GM12878 (cell line): ENCODE measurements around the gene HMCN1. TPM values are rescaled to one million over a fixed set of nuclear protein-coding genes. Genes with fewer than 3 reads are reported as not detected.

Experiments
- ATAC-seq: fragments of 200-7000 bp; cut with Tn5 transposase; 3 replicates; pipeline ENCODE4 v1.9.1; 2020; ENCODE audit warnings: mild to moderate bottlenecking, moderate library complexity
- BruUV-seq: library from RNA; stranded (reverse); fragments of 400-500 nt; replicated peaks from 2 replicates; lab custom pipeline; 2021; lab: Mats Ljungman, UMichigan
- CTCF ChIA-PET: fragments of 300-600 bp; sonication (Branson Sonifier 250); formaldehyde crosslinking; extraction: SDS; loops from one replicate; lab custom pipeline; 2021; ENCODE audit warnings: inconsistent platforms; lab: Yijun Ruan, JAX
- POLR2A ChIA-PET: fragments of 350-600 bp; formaldehyde crosslinking; extraction: SDS; loops from one replicate; lab custom pipeline; 2021; ENCODE audit warnings: inconsistent platforms; lab: Charles Lee
- RAD21 ChIA-PET: fragments of 300-600 bp; sonication (Branson Sonifier 250); formaldehyde crosslinking; loops from one replicate; lab custom pipeline; 2023; ENCODE audit warnings: antibody characterized with exemption; ENCODE audit not compliant: unreplicated experiment; lab: Charles Lee
- SMC1A ChIA-PET: fragments of 300-600 bp; sonication (Branson Sonifier 250); formaldehyde crosslinking; loops from one replicate; lab custom pipeline; 2023; ENCODE audit not compliant: unreplicated experiment, uncharacterized antibody; lab: Charles Lee
- DNase-seq: peaks from one replicate; pipeline ENCODE4 v3.0.0-alpha.2; 2011; ENCODE audit warnings: low read depth, low spot score
- FAIRE-seq: peaks from 3 replicates; lab custom pipeline; 2011; peaks lifted over from hg19 to GRCh38; lab: Jason Lieb, UNC
- H2AFZ ChIP-seq: 2 replicates; pipeline ENCODE4 v1.6.0; 2011; ENCODE audit warnings: low read depth, low read length, control low read depth; ENCODE audit not compliant: control insufficient read depth
- H3K27ac ChIP-seq: 2 replicates; pipeline ENCODE4 v1.5.1; 2011; ENCODE audit warnings: control low read depth; ENCODE audit not compliant: control insufficient read depth, insufficient read depth
- H3K27me3 ChIP-seq, 2 experiments: replicated peaks in 1 of 2; 2 replicates each; pipeline versions ENCODE4 v1.6.0 to v1.6.1; 2011; ENCODE audit warnings: low read length in 1 of 2; ENCODE audit not compliant: control insufficient read depth in 2 of 2, insufficient read depth in 2 of 2
- H3K36me3 ChIP-seq, 2 experiments: 2 replicates each; pipeline ENCODE4 v1.5.1; 2011; ENCODE audit warnings: low read length in 1 of 2; ENCODE audit not compliant: control insufficient read depth in 2 of 2, insufficient read depth in 2 of 2
- H3K4me1 ChIP-seq: 2 replicates; pipeline ENCODE4 v1.6.1; 2011; ENCODE audit warnings: mild to moderate bottlenecking, low read length, moderate library complexity, mixed read lengths; ENCODE audit not compliant: control insufficient read depth, insufficient read depth
- H3K4me2 ChIP-seq: 2 replicates; pipeline ENCODE4 v1.6.0; 2011; ENCODE audit warnings: control low read depth; ENCODE audit not compliant: control insufficient read depth, insufficient read depth
- H3K4me3 ChIP-seq: fragments of 200-600 bp; sonication (generic); 2 replicates; pipeline ENCODE4 v1.5.1; 2016
- H3K79me2 ChIP-seq: 2 replicates; pipeline ENCODE4 v1.6.0; 2011; ENCODE audit warnings: low read length; ENCODE audit not compliant: control insufficient read depth, insufficient read depth
- H3K9ac ChIP-seq: 2 replicates; pipeline ENCODE4 v1.8.0; 2011; ENCODE audit warnings: low read length, control low read depth, mixed read lengths; ENCODE audit not compliant: control insufficient read depth, insufficient read depth
- H3K9me3 ChIP-seq: replicated peaks from 3 replicates; pipeline ENCODE4 v1.5.1; 2011; ENCODE audit warnings: mild to moderate bottlenecking, low read length; ENCODE audit not compliant: control insufficient read depth, insufficient read depth
- H4K20me1 ChIP-seq: 2 replicates; pipeline ENCODE4 v1.6.0; 2011; ENCODE audit not compliant: control insufficient read depth, insufficient read depth
- CUX1 ChIP-seq: IDR thresholded peaks from 2 replicates; pipeline ENCODE4 v1.6.1; 2012; ENCODE audit warnings: improper control_type of control experiment, low read depth, low read length; ENCODE audit not compliant: insufficient replicate concordance
- EZH2 ChIP-seq: IDR thresholded peaks from 2 replicates; pipeline ENCODE4 v1.6.1; 2012; ENCODE audit warnings: low read depth, mild to moderate bottlenecking, control low read depth, inconsistent platforms, low read length, borderline replicate concordance; ENCODE audit not compliant: control insufficient read depth
- FOXM1 ChIP-seq: IDR thresholded peaks from 2 replicates; pipeline ENCODE4 v1.6.1; 2012; ENCODE audit warnings: low read depth, mild to moderate bottlenecking, inconsistent platforms, low read length, moderate library complexity
- GATAD2B ChIP-seq: fragments of 450-650 bp; conservative IDR thresholded peaks from 2 replicates; pipeline ENCODE4 v1.6.1; 2017; ENCODE audit warnings: low read depth, mild to moderate bottlenecking, moderate library complexity
- HDAC6 ChIP-seq: fragments of 200-600 bp; sonication (generic); IDR thresholded peaks from one replicate; pipeline ENCODE4 v1.8.0; 2017; ENCODE audit warnings: antibody characterized with exemption; ENCODE audit not compliant: unreplicated experiment
- MEF2B ChIP-seq: fragments of 450-650 bp; IDR thresholded peaks from 2 replicates; pipeline ENCODE4 v1.6.1; 2018; ENCODE audit warnings: mild to moderate bottlenecking, moderate library complexity; ENCODE audit not compliant: partially characterized antibody, poor library complexity, severe bottlenecking
- MTA2 ChIP-seq: fragments of 450-650 bp; IDR thresholded peaks from 2 replicates; pipeline ENCODE4 v1.6.1; 2016; ENCODE audit warnings: low read depth, mild to moderate bottlenecking, moderate library complexity
- RB1 ChIP-seq: fragments of 450-650 bp; formaldehyde crosslinking; IDR thresholded peaks from 2 replicates; pipeline ENCODE4 v1.6.1; 2017; ENCODE audit warnings: mild to moderate bottlenecking, borderline replicate concordance
- SMAD1 ChIP-seq: fragments of 450-650 bp; IDR thresholded peaks from 2 replicates; pipeline ENCODE4 v1.6.1; 2018; ENCODE audit warnings: mild to moderate bottlenecking, low read depth; ENCODE audit not compliant: partially characterized antibody
- SMC3 ChIP-seq: IDR thresholded peaks from 2 replicates; pipeline ENCODE4 v1.6.1; 2011; ENCODE audit warnings: low read length, improper control_type of control experiment, borderline replicate concordance
- SRF ChIP-seq, 2 experiments: IDR thresholded peaks; 2 replicates each; pipeline ENCODE4 v1.6.1; 2011; ENCODE audit warnings: low read depth in 2 of 2, low read length in 2 of 2, mild to moderate bottlenecking in 1 of 2, moderate library complexity in 1 of 2
- STAT1 ChIP-seq: fragments of 450-650 bp; conservative IDR thresholded peaks from 2 replicates; pipeline ENCODE4 v1.6.1; 2014; ENCODE audit warnings: antibody characterized with exemption, mild to moderate bottlenecking
- SUPT20H ChIP-seq: IDR thresholded peaks from 2 replicates; pipeline ENCODE4 v1.6.1; 2011; ENCODE audit warnings: low read depth, mild to moderate bottlenecking, low read length, moderate library complexity, borderline replicate concordance; ENCODE audit not compliant: control insufficient read depth
- WGBS: methylation state at CpG from one replicate; pipeline ENCODE4 v1.1.6; 2016; ENCODE audit warnings: low lambda C conversion rate; ENCODE audit not compliant: insufficient replicate concordance, insufficient coverage; ENCODE audit errors: missing lambda C conversion rate; 5-methylcytosine and 5-hydroxymethylcytosine counted together
- in situ Hi-C: fragments of 300-500 bp; cut with MboI; formaldehyde crosslinking; loops from 9 replicates; pipeline ENCODE4 v1.14.3; 2018; ENCODE audit warnings: mixed read lengths
- intact Hi-C: fragments of 100-400 bp; cut with micrococcal nuclease; formaldehyde crosslinking; loops from one replicate; pipeline ENCODE4 v1.14.2; 2022; ENCODE audit not compliant: unreplicated experiment
- polyA plus RNA-seq, 11 experiments: library from polyadenylated mRNA; depleted of rRNA in 4 of 11; unstranded in 6 of 11; stranded (reverse) in 5 of 11; fragments of >200 nt; fragmentation: Nextera tagmentation in 4 of 11; fragmentation: Illumina TruSeq in 1 of 11; extraction: Ambion mirVana in 4 of 11; extraction: Trizol in 1 of 11; gene quantifications; 1 replicate in 1 of 11; 2 replicates in 10 of 11; pipeline versions ENCODE4 v1.2.1 to v1.2.3, GENCODE V29; 2011 to 2016; ENCODE audit warnings: inconsistent platforms in 2 of 11, missing spikeins in 2 of 11, low read depth in 1 of 11
- total RNA-seq, 4 experiments: library from RNA; depleted of rRNA in 3 of 4; stranded (reverse); fragments of >200 nt in 3 of 4; fragmentation: Illumina TruSeq in 1 of 4; extraction: Trizol in 1 of 4; gene quantifications; 2 replicates each; pipeline versions ENCODE4 v1.2.1 to v1.2.3, GENCODE V29; 2013 to 2021

HMCN1 gene
- total and polyA plus RNA-seq, 10 of the 15 experiments (the other 5 are each of a cell fraction or from before 2014, with no cell fraction given): under 0.01 to 0.07 TPM; not detected in 8

- POLR2A ChIA-PET: no interaction called here
- intact Hi-C loops: loop anchor here (5.0 kb wide), 1 partner anchor 52 kb away; no protein-coding TSS in a partner anchor
- no peaks in the 10 kb centered on the region for H3K9me3 ChIP-seq
- in situ Hi-C loops: no loop called here
- H3K9ac ChIP-seq: no peak overlapping the region
- H3K27me3 ChIP-seq: no peaks in the 10 kb centered on the region
- WGBS: 54% methylated on average over 2 of the region's 2 CpGs
- FAIRE-seq (no peak), DNase-seq (no peak), ATAC-seq (no peak)
- H3K27ac ChIP-seq: no peak overlapping the region
- no peaks in the 10 kb centered on the region for H3K4me1 ChIP-seq
- TF ChIP-seq RB1 (no peak), MTA2 (no peak), SMC3 (no peak), STAT1 (no peak)
- no peaks in the 10 kb centered on the region for H3K36me3 ChIP-seq
- no peak overlapping the region for H3K4me2 ChIP-seq
- no TSS peak for BruUV-seq
- RAD21 ChIA-PET: no interaction called here
- H3K4me3 ChIP-seq: no peak overlapping the region
- no peak overlapping the region for H2AFZ ChIP-seq
- H4K20me1 ChIP-seq: no peaks in the 10 kb centered on the region
- no peaks in the 10 kb centered on the region for H3K79me2 ChIP-seq
- SMC1A ChIA-PET: no interaction called here
- CTCF ChIA-PET: no interaction called here
Measured at GRCh38 chr1:185874246-185874645, 140.1 kb downstream of the HMCN1 start.

- Histone ChIP-seq H3K4me3 (no peak overlapping the region), H3K27ac (no peak overlapping the region), H2AFZ (no peak overlapping the region), H3K9ac (no peak overlapping the region), H4K20me1 (no peaks in the 10 kb centered on the region), H3K79me2 (no peaks in the 10 kb centered on the region), H3K27me3 (no peaks in the 10 kb centered on the region), H3K4me1 (no peaks in the 10 kb centered on the region), H3K36me3 (no peaks in the 10 kb centered on the region), H3K9me3 (no peaks in the 10 kb centered on the region), H3K4me2 (no peak overlapping the region)
- POLR2A ChIA-PET: no interaction called here
- FAIRE-seq (no peak), ATAC-seq (no peak), DNase-seq (no peak)
- intact Hi-C loops: no loop called here
- CTCF ChIA-PET: no interaction called here
- in situ Hi-C loops: no loop called here
- RAD21 ChIA-PET: no interaction called here
- SMC1A ChIA-PET: interaction anchor here (0.9 kb wide), 1 partner anchor 69 kb away, joined by 3 read pairs; no protein-coding TSS in a partner anchor
- BruUV-seq: no TSS peak
- TF ChIP-seq MEF2B: no peak
- TF ChIP-seq EZH2: no peak
- no peak for TF ChIP-seq FOXM1
- no peak for TF ChIP-seq SUPT20H
- no peak for TF ChIP-seq CUX1
- TF ChIP-seq SMAD1: no peak
- no peak for TF ChIP-seq HDAC6
- TF ChIP-seq SRF (IDR thresholded peaks at IDR 0.05; ENCODE audit: low read depth in 2 of 2, low read length in 2 of 2): no peak
- TF ChIP-seq GATAD2B: no peak
Measured at GRCh38 chr1:185880330-185880729, 146.1 kb downstream of the HMCN1 start.
